Stimulated activated CD8-positive, alpha-beta memory T cell treated with anti-CD3 and anti-CD28 coated beads, Interleukin-12 subunit alpha, Interleukin-12 subunit beta, amount 100 ng/mL, for 24 hours (primary cell): Measurements from ENCODE around the gene MEGF6.

ENCODE experiments used
- DNase-seq: peaks from one replicate; pipeline ENCODE4 v3.0.0-alpha.2; 2020; ENCODE audit errors: extremely low read depth

The MEGF6 gene

DNA sequence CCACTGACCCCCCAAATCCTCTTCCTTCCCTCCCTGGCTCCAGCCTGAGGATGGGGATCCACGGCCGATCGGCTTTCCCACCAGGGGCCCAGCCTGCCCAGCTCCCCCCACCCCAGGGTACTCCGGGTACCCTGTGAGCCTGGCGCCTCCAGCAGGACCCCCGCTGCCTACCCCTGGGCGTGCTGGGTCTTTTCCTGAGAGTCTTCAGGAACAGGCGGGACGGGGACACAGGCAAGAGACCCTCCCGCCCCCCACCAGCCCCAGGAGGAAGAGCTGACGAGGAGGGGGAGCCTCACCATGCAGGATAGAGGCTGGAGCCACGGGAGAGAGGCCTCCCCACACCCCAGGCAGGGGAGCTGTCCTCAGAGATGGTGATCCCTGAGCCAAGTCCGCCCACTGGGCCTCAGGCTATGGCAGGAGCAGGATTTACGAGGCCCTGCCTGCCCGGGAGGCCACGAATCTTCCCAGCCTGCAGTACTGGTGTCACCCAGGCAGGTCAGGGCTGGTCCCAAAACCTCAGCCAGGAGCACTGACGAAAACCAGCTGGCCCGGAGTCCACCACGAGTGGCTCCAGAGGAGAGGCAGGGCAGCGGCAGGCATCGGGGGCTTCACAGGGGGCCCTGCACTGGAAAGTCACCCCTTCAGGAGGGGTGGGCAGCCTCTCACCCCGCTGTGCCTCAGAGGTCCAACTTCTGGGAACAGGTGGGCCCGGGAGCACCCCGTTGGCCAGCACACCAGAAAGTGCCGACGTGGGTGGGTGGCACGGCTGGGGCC lies 58.0 kb downstream of the MEGF6 start:
- no peak for DNase-seq

DNA sequence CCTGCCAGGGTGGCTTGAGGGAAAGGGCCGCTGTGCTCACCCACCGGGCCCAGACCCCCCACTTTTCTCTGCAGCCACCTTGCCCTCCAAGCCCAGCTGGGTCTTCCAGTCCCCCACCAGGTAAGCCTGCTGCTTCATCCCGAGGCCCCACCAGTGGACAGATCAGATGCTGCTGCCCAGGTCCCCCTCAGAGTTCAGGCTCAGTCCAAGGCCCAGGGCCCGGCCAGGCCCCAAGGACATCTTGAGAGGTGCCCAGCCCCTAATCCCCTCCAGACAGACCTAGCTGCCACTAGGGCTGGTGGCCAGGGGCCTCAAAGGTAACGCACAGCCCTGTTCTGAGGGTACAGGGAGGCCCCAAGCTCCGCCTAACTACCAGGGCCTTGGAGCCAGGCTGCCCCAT lies 58.6 kb downstream of the MEGF6 start:
- DNase-seq, result no peak

DNA sequence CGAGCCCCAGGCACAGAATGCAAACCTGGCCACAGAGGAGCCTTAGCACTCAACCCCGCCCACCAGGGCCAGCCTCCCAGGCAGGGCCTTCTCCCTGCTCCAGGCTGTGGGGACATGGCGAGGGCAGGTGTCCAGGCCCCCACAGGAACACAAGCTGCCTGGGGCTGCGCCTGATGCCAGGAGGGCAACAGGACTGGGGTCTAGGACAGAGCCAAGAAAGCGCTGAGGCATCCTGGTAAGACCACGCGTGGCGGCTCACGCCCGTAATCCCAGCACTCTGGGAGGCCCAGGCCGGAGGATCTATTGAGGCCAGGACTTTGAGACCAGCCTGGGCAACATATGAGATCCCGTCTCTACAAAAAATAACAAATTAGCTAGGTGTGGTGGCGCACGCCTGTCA lies 59.1 kb downstream of the MEGF6 start:
- DNase-seq, result no peak

DNA sequence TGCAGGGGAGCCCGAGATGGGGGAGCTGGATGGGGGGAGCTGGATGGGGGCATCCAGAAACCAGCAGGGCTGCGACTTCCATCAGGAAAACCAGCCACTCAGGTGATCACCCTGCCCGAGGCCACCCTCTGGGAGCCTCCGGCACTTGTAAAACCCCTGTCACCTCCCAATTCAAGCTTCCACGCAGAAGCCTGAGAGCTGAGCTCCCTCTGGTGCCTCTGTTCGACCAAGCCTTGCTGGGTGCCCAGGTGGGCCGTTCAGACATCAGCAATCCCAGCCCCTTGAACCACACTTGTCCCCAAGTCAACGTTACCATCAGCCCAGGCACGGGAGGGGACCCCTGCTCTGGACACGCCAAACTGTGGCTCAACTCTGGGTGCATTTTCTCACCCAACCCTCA lies 59.6 kb downstream of the MEGF6 start:
- no peak for DNase-seq

DNA sequence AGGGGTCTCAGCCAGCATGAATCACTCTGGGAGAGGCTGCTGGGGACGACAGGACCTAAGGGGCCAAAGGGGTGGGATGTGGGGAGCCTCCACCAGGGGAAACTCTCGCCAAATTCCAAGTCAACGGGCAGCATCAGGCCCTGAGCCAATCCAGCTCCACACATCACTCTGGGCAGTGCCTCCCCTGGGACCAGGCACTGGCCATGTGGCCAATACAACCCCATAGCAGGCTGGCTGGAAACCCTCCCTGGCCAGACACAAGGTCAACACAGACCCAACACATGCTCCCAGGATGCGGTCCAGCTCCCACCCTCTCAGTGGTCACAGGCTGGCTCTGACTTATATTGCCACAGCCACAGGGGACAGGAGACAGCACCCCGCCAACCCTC lies 60.0 kb downstream of the MEGF6 start:
- no peak for DNase-seq

DNA sequence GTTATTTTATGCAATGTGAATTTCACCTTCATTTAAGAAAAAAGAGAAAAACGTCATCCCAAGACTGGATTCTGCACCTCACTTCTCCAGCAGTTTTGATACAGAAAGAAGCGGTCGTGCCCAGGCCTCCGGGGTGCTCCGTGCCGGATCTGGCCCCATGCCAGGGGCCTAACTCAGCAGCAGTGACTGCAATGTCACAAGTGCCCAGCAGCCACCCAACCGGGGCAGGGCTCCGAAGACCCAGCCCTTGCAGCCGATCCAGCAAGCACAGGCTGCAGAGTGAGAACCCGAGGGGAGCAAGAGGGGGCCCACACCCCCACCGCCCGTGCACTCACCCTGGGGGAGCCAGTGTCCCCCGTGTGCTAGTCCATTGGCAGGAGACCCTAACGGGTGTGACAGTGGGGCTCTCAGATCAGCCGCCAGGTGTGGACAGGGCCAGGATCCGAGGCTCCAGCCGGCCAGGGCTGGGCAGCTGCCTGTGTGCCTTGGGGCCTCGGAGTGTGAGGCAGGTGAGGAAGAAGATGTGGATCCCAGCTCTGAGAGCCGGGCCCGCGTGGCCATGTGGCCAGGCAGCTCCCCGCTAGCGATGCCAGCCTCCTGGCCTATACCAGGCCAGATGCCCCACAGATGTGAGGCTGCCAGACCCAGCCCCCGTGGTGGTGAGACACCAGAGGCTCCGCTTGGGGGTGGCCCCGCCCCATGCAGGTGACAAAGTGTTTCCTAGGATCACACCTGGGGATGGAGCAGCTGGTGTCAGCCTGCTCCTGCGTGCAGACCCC lies 60.6 kb downstream of the MEGF6 start:
- no peak for DNase-seq

DNA sequence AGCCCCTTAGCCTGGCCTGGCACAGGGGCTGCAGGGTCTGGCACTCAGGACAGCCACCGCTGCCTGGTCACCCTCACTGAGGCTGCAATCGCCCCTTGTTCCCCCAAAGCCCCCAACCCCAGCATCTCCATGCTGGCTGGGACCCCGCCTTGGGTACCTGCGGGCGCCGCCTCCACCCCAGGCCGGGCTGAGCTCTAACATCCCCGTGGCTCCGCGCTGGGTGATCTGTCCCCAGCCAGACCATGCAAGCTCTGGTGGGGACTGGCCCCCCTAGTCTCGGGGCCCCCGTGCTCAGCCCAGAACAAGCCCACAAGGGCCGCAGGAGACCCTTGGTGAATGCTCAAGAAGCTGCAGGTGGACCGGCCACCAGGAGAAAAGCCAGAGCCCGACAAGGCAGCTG lies 62.4 kb downstream of the MEGF6 start:
- DNase-seq, result no peak

DNA sequence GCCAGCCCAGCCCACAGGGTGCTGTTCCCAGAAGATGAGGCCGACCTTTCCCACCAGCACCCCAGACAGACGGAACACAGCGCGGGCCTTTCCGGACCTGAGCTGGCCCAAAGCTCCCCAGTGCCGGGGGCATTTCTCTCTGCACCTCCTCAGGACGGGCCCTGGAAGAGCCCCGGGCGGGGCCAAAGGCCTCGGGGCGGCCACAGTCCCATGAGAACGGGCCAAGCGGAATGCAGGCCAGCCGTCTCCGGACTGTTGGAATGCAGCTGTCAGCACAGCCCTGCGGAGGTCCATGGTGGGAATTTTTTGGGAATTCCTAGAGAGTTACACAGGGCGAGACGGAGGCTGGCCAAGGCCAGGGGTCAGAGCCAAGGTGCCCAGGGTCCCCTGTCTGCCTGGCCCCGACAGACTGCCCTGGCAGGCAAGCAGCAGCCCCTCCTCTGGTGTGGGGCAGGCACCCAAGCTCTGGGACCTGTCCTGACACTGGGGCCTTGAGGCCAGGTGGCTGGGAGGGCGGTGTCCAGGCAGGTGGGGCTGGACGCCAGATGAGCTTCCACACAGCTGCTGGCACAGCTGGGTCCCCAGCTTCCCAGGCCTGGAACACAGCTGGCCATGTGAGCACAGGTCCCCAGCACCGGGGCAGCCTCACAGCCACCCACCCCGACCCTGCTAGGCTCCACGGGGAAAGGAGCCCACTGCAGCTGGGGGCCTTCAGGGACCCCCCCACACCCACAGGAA lies 63.0 kb downstream of the MEGF6 start:
- no peak for DNase-seq

DNA sequence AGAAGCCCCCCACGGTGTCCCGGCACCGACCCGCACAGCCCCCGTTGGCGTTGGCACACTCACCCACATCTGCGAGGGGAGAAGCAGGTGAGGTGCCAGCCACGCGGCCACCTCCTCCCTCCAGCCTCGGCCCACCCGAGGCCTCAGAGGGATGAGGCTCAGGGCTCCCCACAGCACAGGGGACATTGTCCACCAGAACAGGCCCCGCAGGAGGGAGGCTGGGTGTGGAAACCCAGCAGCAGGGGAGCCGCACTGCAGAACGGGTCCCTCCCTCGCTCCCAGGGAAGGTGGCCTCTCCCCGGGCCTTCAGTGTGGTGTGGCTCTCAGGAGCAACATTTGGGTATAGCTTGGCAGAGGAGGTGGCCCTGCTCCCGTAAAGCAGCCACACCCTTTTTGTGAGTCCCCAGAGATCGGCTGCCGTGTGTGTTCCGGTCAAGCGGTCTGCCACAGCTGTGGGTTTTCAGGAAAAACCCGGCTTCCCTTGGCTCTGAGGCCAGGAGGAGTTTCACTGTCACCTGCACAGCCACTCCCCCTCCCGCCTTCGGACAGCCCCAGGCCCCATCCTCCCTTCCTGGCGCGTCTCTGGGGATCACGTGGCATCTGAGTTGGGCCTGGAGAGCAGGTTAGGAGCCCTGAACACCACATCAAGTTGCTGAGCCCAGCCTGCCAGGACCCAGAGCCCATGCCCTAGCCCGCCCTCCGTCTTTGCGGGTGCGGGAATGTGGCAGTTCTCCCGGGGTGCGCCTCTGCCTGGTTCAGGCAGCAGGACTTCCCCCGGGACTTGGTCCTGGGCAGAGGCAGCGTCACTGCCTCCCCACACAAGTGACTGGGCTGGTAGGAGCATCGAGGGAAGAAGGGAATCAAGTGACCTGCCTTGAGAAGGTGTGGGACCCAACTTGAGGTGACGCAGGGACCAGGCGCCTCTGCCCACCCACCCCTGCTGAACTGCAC lies 64.0 kb downstream of the MEGF6 start:
- no peak for DNase-seq

DNA sequence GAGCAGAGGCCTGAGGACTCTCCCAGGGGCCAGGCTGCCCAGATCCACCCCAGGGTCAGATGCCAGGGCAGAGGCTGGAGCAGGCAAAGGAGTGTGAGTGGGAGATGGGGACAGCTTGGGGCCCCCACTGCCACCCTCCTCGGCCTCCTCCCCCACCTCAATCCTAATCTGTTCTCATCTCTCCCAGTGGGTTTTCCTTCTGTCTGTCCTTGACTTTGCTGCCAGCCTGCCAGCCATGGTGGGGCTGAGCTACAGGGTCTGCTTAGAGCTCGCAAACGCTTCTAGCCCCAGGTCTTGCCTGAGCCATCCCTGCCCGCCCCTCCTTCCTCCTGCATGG lies 65.3 kb downstream of the MEGF6 start:
- DNase-seq, result no peak

DNA sequence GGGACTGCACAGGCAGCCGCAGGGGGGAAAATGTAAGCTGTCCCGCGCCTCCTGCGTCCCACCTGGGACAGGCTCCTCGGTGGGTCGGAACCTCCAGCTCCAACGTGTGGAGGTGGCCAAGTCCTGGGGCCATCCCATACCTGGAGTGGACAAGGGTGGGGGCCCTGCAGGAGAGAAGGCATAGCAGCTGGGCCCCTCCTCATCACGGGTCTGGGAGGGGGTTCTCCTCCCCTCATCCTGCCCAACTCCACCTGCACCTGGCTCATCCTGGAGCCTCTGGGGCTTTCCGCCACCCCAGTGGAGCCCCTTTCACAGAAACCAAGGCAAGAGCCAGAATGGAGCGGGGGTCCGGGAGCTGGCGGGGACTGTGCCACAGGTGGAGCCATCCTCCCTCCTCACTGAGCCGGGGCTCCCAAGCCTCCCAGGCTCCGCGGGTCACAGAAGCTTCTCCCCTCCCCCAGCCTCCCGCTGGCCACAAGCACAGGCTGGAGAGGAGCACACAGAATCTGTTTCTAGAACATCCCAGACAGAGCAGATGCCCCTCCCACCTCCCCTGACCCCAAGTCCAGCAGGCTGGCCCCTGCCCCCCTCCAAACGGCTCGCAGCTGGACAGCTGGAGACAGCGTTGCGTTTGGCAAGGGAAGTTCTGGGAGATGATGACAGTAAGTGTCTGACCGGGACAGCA lies 65.8 kb downstream of the MEGF6 start:
- DNase-seq, result no peak

DNA sequence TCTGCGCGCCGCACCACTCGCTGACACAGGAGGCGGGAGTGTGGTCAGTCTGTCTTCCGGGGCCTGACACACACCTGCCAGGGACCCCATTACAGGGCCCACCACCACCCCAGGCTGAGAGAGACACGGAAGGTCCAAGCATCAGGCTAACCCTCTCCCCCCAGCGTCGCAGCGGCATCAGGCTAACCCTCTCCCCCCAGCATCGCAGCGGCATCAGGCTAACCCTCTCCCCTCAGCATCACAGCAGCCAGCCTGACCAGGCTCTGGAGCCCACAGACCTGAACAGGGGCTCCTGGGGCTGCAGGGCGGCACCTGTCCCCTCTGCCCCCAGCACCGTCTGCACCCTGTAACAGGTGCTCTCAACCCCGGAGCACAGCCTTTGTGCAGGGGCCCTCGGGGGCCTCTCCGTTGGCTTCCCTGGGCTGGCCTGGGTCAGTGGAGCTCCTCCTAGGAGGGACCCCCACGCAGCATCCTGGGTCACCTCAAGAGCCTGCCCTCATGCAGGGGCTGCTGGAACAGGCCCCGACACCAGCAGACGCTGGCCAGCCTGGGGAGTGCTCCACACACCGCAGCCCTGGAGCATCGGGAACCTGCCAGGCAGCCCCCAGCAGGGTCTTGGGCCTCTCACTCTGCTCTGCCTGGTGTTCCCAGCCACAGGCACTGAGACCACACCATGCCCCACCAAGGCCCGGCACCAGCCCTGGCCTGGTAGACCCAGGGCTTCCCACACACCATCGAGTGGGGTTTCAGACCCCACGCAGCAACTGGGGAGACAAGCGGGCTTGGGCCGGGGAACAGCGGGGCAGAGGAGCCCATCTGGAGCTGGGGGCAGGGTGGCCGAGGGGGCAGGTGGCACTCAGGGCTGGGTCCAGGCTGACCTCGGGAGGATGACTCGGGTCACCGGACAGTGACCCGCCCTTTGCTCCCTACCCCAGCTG lies 67.0 kb downstream of the MEGF6 start:
- no peak for DNase-seq

DNA sequence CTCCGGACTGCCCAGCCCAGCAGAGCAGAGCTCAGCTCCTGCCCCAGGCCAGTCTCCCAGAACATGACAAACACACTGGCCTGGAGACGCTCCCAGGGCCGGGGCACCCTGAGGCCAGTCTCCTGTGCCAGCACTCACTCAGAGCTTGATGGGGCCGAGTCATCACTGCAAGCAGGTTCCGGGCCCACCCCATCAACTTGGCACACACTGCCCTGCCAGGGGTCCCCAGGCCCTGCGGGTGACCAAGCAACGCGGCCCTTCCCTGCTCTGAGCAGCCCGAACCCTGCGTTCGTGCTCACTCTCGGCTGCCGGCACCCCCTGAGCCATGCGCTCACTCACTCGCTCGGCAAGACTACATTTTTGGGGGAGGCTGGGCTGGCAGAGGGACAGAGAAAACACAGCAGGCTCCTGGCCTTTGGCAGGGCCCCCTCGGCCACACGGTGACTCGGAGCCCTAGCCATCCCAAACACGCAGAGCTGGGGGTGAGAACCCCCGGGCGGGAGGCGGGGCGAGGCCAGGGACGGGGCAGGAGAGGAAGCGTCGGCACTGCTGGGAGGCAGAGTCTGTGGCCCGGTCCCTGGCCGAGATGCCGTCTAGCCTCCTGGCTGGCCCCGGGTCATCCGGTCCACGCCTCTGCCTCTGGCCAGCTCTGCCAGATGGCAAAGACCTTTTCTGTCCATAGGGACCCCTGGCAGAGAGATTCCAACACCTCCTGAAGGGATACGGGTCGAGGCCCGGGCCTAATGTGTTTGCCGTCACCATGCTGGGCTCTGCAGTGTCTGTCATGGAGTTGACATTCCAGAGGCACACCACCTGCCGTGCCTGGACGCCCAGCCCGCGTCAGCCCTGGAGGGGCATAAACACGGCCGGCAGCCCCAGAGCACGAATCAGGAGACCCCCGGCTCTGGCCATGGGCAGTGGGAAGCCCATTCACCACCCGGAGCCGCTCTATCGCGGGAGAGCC lies 68.0 kb downstream of the MEGF6 start:
- no peak for DNase-seq

DNA sequence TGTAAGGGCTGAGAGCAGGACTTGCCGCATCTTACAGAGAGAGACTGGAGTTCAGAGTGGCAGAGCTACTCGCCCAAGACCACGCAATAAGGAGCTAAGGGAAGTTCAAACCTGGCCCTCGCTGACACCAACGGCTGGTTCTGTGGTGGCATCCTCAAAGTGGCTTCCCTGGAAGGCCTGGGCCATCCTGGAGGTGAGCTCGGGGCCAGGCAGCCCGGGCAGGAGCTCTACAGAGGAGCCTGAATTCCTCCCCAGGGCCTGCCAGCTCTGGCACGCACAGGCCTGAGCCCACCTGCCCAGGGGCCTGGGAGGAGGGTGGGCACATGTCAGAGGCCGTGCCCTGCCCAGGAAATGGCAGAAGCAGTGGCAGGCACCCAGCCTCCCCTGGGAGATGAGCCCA lies 68.6 kb downstream of the MEGF6 start:
- no peak for DNase-seq

DNA sequence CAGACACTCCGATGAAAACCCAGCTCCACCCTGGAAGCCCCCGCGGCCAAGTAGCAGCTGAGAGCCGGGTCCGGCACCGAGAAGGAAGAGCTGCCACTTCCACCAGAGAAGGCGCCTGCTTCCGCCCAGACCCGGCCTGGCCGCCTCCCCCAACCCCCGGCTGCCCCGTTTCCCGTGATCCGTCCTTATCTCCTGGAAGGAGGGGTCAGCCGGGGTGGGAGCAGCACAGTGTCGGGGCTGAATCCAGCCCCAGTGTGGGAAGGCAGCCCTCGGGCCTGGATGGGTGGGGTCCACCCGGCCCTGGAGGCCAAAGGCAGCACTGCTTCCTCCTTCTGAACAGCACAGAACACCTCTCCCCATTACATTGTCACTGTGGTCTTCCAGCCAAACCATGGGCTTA lies 69.4 kb downstream of the MEGF6 start:
- DNase-seq, result no peak

DNA sequence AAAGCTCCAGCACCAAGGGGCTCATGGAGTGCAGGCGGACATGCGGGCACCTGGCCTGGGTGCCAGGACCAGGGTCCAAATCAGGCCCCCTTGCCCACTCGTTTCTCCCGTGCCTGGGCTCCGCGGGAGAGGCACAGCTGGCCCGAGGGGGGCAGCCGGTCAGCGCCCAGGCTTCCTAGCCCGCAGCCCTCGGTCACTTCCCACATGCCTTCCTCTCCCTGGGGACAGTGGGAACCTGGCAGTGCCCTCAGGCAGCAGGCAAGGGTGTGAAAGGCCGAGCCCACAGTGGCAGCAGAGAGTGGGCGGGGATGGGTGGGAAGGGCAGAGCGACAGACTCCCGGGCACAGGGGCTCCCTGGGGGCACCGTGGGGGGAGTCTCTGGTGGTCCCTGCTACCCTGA lies 69.8 kb downstream of the MEGF6 start:
- no peak for DNase-seq

DNA sequence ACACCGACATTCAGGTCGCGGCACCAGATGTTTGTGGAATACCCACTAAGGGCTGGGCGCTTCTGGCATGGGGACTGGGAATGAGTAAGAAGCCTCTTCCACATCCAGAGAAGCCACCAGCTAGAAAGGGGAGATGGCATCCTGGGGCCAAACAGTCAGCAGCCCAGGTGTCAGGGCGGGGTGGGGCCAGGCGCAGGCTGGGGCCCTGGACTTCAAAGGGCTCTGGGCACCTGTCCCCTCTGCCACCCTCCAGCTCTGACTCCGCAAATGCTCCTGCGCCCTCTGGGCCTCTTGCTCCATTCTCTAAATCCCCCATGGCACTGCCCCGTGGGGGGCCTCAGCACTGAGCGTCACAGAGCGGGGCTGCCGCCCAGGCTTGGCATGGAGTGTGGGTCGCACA lies 70.4 kb downstream of the MEGF6 start:
- DNase-seq, result no peak

DNA sequence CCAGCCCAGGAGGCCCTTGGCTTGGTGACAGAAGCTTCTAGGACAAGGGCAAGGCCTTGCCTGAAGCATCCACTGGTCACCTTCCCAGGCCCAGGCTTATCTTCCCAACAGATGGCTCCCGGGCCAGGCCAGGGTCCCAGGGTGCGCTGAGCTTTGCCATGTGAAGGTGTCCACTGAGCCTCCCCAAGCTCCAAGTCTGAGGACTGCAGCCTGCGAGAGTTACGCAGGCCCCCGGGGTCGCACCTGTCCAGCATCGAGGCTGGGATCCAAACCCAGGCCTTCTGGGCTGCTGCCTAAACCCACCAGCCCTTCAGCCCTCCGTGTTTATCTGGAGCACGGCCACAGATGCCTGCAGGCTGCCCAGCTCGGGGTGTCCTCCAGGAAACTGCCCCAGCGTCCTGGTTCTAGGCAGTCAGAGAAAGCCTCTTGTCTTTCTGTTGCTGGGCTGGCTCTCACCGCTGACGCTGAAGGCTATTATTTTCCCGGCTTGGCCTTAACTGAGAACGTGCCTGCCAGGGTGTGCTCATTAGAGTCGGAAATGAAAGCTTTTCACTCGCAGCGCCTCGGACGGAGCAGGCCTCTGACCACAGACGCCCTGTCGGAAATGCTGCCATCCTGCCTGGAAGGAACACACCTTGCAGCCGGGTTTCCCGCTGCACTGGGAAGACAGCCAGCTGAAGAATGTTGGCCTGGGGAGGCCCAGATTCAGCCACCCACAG lies 71.4 kb downstream of the MEGF6 start:
- no peak for DNase-seq
